ENCODE results near the gene LGI4. TPM values are rescaled to one million over a fixed set of nuclear protein-coding genes. Genes with fewer than 3 reads are reported as not detected.

LGI4 gene
- total RNA-seq, 1 experiment from 2014 or later = 0.43 TPM

DNA sequence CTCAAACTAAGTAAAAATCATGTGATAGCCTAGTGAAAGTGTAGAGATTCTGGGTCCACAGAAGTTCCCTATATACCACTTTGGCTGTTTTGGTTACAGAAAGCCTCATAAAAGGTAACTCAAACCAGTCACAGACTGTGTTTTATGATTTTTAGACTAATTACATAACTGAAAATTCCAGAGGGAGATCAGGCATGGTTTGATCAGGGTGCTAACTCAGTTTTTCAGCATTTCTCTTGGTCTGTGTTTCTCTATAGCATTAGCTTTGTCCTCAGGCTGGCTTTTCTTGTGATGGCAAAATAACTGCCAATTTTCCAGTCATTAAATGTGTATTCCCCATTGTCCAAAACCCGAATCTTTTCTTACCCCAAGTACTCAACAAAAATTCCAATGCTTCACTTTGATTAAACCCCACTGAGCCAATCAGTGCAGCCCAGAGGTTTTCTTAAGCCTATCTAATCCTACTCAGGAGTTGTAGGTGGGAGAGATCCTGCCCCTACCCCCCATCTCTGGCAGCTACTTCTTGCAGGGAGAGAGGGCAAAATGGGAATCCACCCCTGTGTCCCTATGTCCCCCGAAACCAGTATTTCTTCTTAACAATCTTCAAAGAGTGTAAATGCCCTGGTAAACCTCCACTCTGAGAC is 27.8 kb downstream of the LGI4 start:
- H3K9me3 ChIP-seq = peaks cover 7% of the 10 kb centered on the region; the same call in 1 of the 2 replicates
- BruUV-seq (replicated peaks) = no TSS peak
- no peaks in the 10 kb centered on the region for H3K27me3 Mint-ChIP-seq (ENCODE audit: insufficient read depth, unreplicated experiment)
- no peaks in the 10 kb centered on the region for H3K36me3 ChIP-seq (ENCODE audit: control insufficient read depth, insufficient read depth, low read length)
- H3K27ac Mint-ChIP-seq (ENCODE audit: unreplicated experiment) = no peak overlapping the region
- no peak for DNase-seq
- no peaks in the 10 kb centered on the region for H3K36me3 Mint-ChIP-seq (ENCODE audit: insufficient read depth, unreplicated experiment)
- peaks cover 7% of the 10 kb centered on the region for H3K4me1 Mint-ChIP-seq (ENCODE audit: low read depth, unreplicated experiment)
- ChIA-PET CTCF (no interaction called here), POLR2A (no interaction called here)
- H3K4me3 Mint-ChIP-seq (ENCODE audit: unreplicated experiment) = no peak overlapping the region
- H3K4me3 ChIP-seq (ENCODE audit: low read depth, low read length) = no peak overlapping the region
- H3K4me1 ChIP-seq = peaks cover 5% of the 10 kb centered on the region; the same call in 1 of the 2 replicates
- intact Hi-C loops (cut with micrococcal nuclease; ENCODE audit: unreplicated experiment) = no loop called here
- peaks cover 9% of the 10 kb centered on the region for H3K9me3 Mint-ChIP-seq (ENCODE audit: unreplicated experiment)
- H3K27me3 ChIP-seq (replicated peaks; ENCODE audit: control insufficient read depth, insufficient read depth, low read length) = no peaks in the 10 kb centered on the region
- TF ChIP-seq, protein P1, sequence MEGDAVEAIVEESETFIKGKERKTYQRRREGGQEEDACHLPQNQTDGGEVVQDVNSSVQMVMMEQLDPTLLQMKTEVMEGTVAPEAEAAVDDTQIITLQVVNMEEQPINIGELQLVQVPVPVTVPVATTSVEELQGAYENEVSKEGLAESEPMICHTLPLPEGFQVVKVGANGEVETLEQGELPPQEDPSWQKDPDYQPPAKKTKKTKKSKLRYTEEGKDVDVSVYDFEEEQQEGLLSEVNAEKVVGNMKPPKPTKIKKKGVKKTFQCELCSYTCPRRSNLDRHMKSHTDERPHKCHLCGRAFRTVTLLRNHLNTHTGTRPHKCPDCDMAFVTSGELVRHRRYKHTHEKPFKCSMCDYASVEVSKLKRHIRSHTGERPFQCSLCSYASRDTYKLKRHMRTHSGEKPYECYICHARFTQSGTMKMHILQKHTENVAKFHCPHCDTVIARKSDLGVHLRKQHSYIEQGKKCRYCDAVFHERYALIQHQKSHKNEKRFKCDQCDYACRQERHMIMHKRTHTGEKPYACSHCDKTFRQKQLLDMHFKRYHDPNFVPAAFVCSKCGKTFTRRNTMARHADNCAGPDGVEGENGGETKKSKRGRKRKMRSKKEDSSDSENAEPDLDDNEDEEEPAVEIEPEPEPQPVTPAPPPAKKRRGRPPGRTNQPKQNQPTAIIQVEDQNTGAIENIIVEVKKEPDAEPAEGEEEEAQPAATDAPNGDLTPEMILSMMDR (IDR thresholded peaks at IDR 0.05; ENCODE audit: insufficient read depth in 1 of 2, low read depth in 1 of 2, low read length in 1 of 2, severe bottlenecking in 1 of 2, unreplicated experiment in 1 of 2) = no peak

DNA sequence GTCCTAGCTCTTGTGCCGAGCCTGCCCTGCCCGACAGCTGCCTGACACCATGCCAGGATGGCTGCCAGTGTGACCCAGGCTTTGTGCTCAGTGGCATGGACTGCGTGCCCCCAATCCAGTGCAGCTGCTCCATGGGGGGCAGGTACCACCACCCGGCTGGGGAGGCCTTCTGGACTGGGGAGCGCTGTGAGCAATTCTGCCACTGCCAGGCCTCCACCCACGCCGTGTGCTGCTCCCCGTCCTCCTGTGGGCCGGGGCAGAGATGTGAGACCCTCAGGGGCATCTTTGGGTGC is 28.6 kb downstream of the LGI4 start:
- no peak for DNase-seq
- no peak overlapping the region for H3K4me3 Mint-ChIP-seq (ENCODE audit: unreplicated experiment)
- H3K27me3 Mint-ChIP-seq (ENCODE audit: insufficient read depth, unreplicated experiment) = no peaks in the 10 kb centered on the region
- H3K9me3 Mint-ChIP-seq (ENCODE audit: unreplicated experiment) = peaks cover 9% of the 10 kb centered on the region
- peaks cover 7% of the 10 kb centered on the region; the same call in 1 of the 2 replicates for H3K9me3 ChIP-seq
- H3K4me1 ChIP-seq = peaks cover 5% of the 10 kb centered on the region; the same call in 1 of the 2 replicates
- no peak overlapping the region for H3K27ac Mint-ChIP-seq (ENCODE audit: unreplicated experiment)
- H3K36me3 Mint-ChIP-seq (ENCODE audit: insufficient read depth, unreplicated experiment) = no peaks in the 10 kb centered on the region
- no TSS peak for BruUV-seq (replicated peaks)
- H3K36me3 ChIP-seq (ENCODE audit: control insufficient read depth, insufficient read depth, low read length) = no peaks in the 10 kb centered on the region
- TF ChIP-seq, protein P1 (IDR thresholded peaks at IDR 0.05; ENCODE audit: insufficient read depth in 1 of 2, low read depth in 1 of 2, low read length in 1 of 2, severe bottlenecking in 1 of 2, unreplicated experiment in 1 of 2) = no peak
- no peak overlapping the region for H3K4me3 ChIP-seq (ENCODE audit: low read depth, low read length)
- H3K27me3 ChIP-seq (replicated peaks; ENCODE audit: control insufficient read depth, insufficient read depth, low read length) = no peaks in the 10 kb centered on the region
- ChIA-PET POLR2A (no interaction called here), CTCF (no interaction called here)
- H3K4me1 Mint-ChIP-seq (ENCODE audit: low read depth, unreplicated experiment) = peaks cover 7% of the 10 kb centered on the region
- intact Hi-C loops (cut with micrococcal nuclease; ENCODE audit: unreplicated experiment) = no loop called here

DNA sequence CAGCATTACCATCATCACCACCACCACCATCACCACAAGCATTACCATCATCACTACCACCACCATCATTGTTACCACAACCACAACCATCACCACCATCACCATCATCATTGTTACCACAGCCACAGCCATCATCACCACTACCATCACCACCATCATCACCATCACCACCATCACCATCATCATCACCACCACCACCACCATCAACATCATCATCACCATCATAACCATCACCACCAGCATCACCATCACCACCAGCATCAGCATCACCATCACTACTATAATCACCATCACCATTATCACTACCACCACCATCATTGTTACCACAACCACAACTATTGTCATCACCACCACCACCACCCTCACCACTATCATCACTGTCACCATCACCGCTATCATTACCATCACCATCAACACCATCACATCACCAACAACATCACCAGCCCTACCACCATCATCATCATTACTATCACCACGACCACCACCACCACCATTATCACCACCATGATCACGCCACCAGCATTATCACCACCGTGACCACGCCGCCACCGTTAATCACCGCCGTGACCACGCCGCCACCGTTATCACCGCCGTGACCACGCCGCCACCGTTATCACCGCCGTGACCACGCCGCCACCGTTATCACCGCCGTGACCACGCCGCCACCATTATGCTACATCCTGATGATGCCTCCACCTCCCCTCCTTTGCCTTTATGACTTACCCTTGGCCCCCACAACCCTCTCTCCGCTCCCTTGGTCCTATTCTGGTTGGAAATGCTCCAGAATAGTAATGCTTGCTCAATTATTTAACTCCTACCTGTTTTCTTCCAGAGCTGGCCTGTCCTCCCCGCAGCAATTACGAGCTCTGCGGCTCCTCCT is 29.2 kb downstream of the LGI4 start:
- TF ChIP-seq, protein P1 (IDR thresholded peaks at IDR 0.05; ENCODE audit: insufficient read depth in 1 of 2, low read depth in 1 of 2, low read length in 1 of 2, severe bottlenecking in 1 of 2, unreplicated experiment in 1 of 2) = no peak
- H3K4me1 ChIP-seq = peaks cover 5% of the 10 kb centered on the region; the same call in 1 of the 2 replicates
- intact Hi-C loops (cut with micrococcal nuclease; ENCODE audit: unreplicated experiment) = no loop called here
- Mint-ChIP-seq H3K4me1 (ENCODE audit: low read depth, unreplicated experiment) (peaks cover 7% of the 10 kb centered on the region), H3K4me3 (ENCODE audit: unreplicated experiment) (no peak overlapping the region), H3K27ac (ENCODE audit: unreplicated experiment) (no peak overlapping the region), H3K36me3 (ENCODE audit: insufficient read depth, unreplicated experiment) (no peaks in the 10 kb centered on the region), H3K9me3 (ENCODE audit: unreplicated experiment) (peaks cover 9% of the 10 kb centered on the region), H3K27me3 (ENCODE audit: insufficient read depth, unreplicated experiment) (no peaks in the 10 kb centered on the region)
- CTCF ChIA-PET = no interaction called here
- DNase-seq = no peak
- H3K36me3 ChIP-seq (ENCODE audit: control insufficient read depth, insufficient read depth, low read length) = no peaks in the 10 kb centered on the region
- POLR2A ChIA-PET = no interaction called here
- no peaks in the 10 kb centered on the region for H3K27me3 ChIP-seq (replicated peaks; ENCODE audit: control insufficient read depth, insufficient read depth, low read length)
- no TSS peak for BruUV-seq (replicated peaks)
- H3K9me3 ChIP-seq = peaks cover 7% of the 10 kb centered on the region; the same call in 1 of the 2 replicates
- H3K4me3 ChIP-seq (ENCODE audit: low read depth, low read length) = no peak overlapping the region

Measured in Caco-2 (cell line).